Prostate gland (tissue), 2 donors: ENCODE data around the gene DDTL. TPM values are rescaled to one million over a fixed set of nuclear protein-coding genes. Genes with fewer than 3 reads are reported as not detected.
"Not testable (repeated sequence)": the region's sequence is repeated elsewhere in the genome, so short reads cannot be mapped to it uniquely, and the experiment has no call there.

Experiments
- DNase-seq: peaks from one replicate; pipeline ENCODE4 v3.0.0-alpha.2; 2019; ENCODE audit warnings: low spot score
- H3K27ac ChIP-seq, 2 donors: fragments of 200-600 bp; sonication (generic); 2 replicates each; pipeline ENCODE4 v1.5.1; 2017 to 2019
- H3K27me3 ChIP-seq: fragments of 200-600 bp; sonication (generic); replicated peaks from 2 replicates; pipeline ENCODE4 v1.5.1; 2019; ENCODE audit not compliant: insufficient read depth
- H3K36me3 ChIP-seq, 2 donors: fragments of 200-600 bp; sonication (generic); 1 replicate in 1 of 2; 2 replicates in 1 of 2; pipeline versions ENCODE4 v1.5.1 to v1.8.1; 2017 to 2019
- H3K4me1 ChIP-seq: fragments of 200-600 bp; sonication (generic); replicated peaks from 2 replicates; pipeline ENCODE4 v1.5.1; 2019
- H3K4me3 ChIP-seq, 2 donors: fragments of 200-600 bp; sonication (generic); 2 replicates each; pipeline ENCODE4 v1.5.1; 2017 to 2019
- H3K9me3 ChIP-seq: fragments of 200-600 bp; sonication (generic); 2 replicates; pipeline ENCODE4 v1.5.1; 2017
- POLR2A ChIP-seq: fragments of 450-650 bp; IDR thresholded peaks from one replicate; pipeline ENCODE4 v1.6.1; 2016; ENCODE audit warnings: antibody characterized with exemption, mild to moderate bottlenecking
- POLR2AphosphoS5 ChIP-seq: sonication (generic); formaldehyde crosslinking; IDR thresholded peaks from one replicate; pipeline ENCODE4 v1.6.1; 2017; ENCODE audit warnings: antibody characterized with exemption
- WGBS: methylation state at CpG from one replicate; pipeline ENCODE4 v1.1.5; 2018; 5-methylcytosine and 5-hydroxymethylcytosine counted together
- intact Hi-C: fragments of 100-400 bp; cut with DNase I; formaldehyde crosslinking; loops from one replicate; pipeline ENCODE4 v1.14.2; 2022
- total RNA-seq, 2 donors: library from RNA; depleted of rRNA; stranded (reverse); fragments of >200 nt; gene quantifications; one replicate each; pipeline ENCODE4 v1.1.0, GENCODE V29; 2016
- TF ChIP-seq, protein P1 (sequence below), 4 experiments: fragments of 200-600 bp in 2 of 4; fragments of 450-650 bp in 2 of 4; sonication (generic) in 2 of 4; IDR thresholded peaks; 1 replicate in 3 of 4; 2 replicates in 1 of 4; pipeline ENCODE4 v1.5.1; 2016 to 2019; ENCODE audit warnings: antibody characterized with exemption in 4 of 4, mild to moderate bottlenecking in 2 of 4, moderate library complexity in 2 of 4

DDTL gene
- total RNA-seq, 2 donors from 2014 or later = 2.2 TPM; not detected in 1

DNA sequence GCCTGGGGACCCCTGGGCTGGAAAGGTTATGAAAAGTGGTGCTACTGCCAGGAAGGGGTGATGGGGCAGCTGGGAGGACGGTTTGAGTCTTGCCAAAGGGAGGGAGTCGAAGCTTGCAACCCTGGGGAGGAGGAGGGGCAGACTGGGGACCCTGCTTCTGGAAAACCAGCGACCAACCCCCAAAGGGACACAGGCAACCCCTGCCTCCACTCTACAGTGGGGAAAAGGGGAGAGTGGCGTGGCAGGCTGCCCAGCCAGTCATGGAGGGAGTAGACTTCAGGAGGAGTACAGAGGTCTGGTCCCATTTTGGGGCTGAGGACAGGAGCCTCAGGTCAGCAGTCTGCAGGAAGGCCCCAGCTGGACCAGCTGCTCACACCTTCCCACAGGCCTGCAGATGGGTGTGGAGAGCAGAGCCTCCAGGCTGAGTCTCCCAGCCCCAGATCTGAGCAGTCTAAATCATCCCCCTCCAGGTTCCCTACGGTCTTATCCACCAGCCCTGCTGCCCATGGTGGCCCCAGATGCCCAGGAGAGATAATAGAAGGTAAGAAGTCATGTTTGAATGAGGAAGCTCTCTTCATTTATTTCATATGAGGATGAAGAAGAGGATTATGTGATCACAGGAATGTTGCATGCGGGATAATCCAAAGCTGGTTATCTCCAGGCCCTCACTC lies 4.3 kb downstream of the DDTL start:
- TF ChIP-seq POLR2A (no peak), POLR2AphosphoS5 (no peak)
- TF ChIP-seq, protein P1, sequence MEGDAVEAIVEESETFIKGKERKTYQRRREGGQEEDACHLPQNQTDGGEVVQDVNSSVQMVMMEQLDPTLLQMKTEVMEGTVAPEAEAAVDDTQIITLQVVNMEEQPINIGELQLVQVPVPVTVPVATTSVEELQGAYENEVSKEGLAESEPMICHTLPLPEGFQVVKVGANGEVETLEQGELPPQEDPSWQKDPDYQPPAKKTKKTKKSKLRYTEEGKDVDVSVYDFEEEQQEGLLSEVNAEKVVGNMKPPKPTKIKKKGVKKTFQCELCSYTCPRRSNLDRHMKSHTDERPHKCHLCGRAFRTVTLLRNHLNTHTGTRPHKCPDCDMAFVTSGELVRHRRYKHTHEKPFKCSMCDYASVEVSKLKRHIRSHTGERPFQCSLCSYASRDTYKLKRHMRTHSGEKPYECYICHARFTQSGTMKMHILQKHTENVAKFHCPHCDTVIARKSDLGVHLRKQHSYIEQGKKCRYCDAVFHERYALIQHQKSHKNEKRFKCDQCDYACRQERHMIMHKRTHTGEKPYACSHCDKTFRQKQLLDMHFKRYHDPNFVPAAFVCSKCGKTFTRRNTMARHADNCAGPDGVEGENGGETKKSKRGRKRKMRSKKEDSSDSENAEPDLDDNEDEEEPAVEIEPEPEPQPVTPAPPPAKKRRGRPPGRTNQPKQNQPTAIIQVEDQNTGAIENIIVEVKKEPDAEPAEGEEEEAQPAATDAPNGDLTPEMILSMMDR (IDR thresholded peaks at IDR 0.05) = no peak
- no peak for DNase-seq
- intact Hi-C loops = loop anchor here (5.0 kb wide), 1 partner anchor 44 kb away; no protein-coding TSS in a partner anchor

DNA sequence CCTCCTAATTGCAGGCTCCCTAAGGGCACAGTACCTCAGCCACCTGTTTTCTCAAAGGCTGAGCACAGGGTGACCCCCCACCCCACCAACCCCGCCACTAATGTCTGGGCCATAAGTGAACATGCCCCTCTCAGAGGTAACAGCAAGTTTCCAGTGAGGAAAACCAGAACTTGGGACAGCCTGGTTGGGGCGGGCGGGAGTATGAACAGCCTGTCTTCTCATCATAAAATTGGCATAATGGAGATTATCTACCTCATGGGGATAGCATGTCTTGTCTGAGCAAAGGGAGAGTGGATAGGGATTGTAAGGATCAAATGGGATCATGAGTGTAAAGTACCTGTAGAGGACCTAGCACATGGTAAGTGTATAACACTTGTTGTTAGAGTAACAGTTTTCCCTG lies 5.2 kb downstream of the DDTL start:
- H3K27ac ChIP-seq, H3K27me3 ChIP-seq, H3K9me3 ChIP-seq, H3K4me3 ChIP-seq, H3K4me1 ChIP-seq, H3K36me3 ChIP-seq, DNase-seq: not testable (repeated sequence)
- WGBS = 92% methylated on average over 3 of the region's 3 CpGs
- intact Hi-C loops = loop anchor here (5.0 kb wide), 1 partner anchor 45 kb away; no protein-coding TSS in a partner anchor

More for the DNA sequence above, 4.3 kb downstream of the DDTL start:
- no peaks in the 10 kb centered on the region for H3K4me1 ChIP-seq
- no peaks in the 10 kb centered on the region for H3K9me3 ChIP-seq
- no peak overlapping the region for H3K27ac ChIP-seq
- H3K27me3 ChIP-seq = no peaks in the 10 kb centered on the region
- H3K36me3 ChIP-seq = no peaks in the 10 kb centered on the region
- 62% methylated on average over 6 of the region's 6 CpGs for WGBS
- no peak overlapping the region for H3K4me3 ChIP-seq

DNA sequence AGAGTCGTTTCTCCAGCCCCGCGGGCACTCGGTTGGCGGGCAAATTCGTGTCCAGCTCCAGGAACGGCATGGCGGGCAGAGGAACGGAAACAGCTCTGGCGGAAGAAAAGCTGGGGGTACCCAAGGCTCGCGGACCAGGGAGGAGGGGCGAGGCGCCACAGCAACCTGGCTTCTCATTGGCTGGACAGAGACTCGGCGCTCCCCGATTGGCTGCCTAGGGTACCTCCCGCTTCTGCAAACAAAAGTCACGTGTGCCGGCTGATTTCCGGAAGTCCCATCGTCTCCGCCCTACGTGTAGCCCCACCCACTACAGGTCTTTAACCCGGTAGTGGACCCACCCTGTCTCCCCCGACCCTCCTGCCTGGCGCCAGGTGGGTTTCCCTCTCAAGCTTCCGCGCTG lies 7.7 kb downstream of the DDTL start, which contains the start of gene DDT:
Gene DDT (minus strand): TSS at position 97 of the 400 bp plus-strand sequence. CDS start 27 bp downstream, at position 70.
- H3K9me3 ChIP-seq, H3K36me3 ChIP-seq, DNase-seq, H3K27me3 ChIP-seq, H3K27ac ChIP-seq, H3K4me1 ChIP-seq, H3K4me3 ChIP-seq: not testable (repeated sequence)
- intact Hi-C loops = loop anchor here (5.0 kb wide), 1 partner anchor 47 kb away; no protein-coding TSS in a partner anchor
- WGBS = no CpG with 5 or more reads among the region's 29 CpGs

DNA sequence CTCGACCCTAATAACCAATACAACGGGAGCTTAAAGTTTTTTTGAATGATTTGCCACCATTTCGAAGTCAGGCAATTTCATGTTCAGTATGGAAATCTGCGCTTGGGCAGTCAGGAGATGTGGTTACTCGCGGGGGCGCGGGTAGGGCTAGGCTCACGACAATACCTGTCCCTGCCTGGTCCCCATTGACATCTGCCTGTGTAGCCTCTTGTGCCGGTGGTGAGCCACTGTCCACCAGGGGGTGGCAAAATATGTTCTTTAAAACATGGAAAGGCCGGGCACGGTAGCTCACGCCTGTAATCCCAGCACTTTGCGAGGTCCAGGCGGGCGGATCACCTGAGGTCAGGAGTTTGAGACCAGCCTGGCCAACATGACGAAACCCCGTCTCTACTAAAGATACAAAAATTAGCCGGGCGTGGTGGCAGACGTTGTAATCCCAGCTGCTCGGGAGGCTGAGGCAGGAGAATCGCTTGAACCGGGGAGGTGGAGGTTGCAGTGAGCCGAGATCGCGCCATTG lies 8.2 kb downstream of the DDTL start:
- 21% methylated on average over 8 of the region's 27 CpGs for WGBS
- not testable (repeated sequence) for H3K36me3 ChIP-seq, H3K27ac ChIP-seq, DNase-seq, H3K4me3 ChIP-seq, H3K27me3 ChIP-seq, H3K9me3 ChIP-seq, H3K4me1 ChIP-seq
- intact Hi-C loops = loop anchor here (5.0 kb wide), 1 partner anchor 48 kb away; no protein-coding TSS in a partner anchor

DNA sequence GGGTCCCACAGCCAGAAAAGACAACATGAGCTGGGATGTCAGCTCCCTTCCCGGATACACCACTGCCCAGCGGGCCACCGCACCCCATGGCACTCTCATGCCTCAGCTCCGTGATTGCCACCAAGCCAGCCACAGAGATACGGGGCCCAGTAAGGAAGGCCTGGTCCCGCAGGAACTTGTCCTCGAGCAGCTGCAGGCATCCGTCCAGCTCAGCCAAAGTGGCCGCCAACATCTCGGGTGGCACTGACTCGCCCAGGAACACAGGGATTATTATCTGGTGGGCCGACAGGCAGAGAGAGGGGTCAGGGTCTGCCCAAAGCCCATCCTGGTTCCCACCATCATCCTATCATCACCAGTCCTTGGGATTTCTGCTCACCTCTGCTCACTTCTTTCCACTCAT lies 10.6 kb downstream of the DDTL start:
- H3K27me3 ChIP-seq, DNase-seq, H3K9me3 ChIP-seq, H3K4me3 ChIP-seq, H3K4me1 ChIP-seq, H3K36me3 ChIP-seq, intact Hi-C loops, H3K27ac ChIP-seq: not testable (repeated sequence)
- WGBS = no CpG with 5 or more reads among the region's 12 CpGs

DNA sequence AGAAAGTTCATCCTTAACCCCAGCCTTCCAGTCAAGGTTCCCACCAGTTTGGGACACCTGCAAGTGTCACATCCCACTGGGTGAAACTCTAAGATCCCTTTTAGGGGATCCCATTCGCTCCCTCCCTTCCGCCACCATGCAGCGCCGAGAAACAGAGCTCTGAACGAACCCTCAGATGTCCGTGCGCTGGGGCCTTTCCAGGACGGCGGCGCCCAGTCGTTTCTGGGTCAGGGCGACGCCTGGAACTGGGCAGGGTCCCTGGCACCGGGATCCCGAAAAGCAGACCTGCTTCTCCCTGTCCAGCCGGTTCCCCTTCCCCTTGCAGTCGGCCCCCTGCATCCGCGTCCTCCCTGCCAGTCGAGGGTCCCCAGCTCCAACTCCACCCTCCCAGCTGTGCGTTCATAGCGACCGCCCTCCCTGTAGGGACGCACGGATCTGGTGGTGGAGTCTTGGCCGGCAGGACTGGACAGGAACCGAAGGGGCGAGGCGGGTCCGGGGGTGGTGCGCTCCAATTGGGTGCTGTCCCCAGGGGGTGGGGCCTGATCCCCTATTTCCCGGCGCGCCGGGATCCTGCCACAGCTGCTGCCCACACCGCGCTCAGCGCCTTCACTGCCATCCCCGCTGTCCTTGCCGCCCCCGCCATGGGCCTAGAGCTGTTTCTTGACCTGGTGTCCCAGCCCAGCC lies 13.0 kb downstream of the DDTL start, which contains the start of gene GSTT2:
Gene GSTT2 (plus strand): TSS at position 578 of the 684 bp plus-strand sequence.
- H3K36me3 ChIP-seq, intact Hi-C loops, H3K4me3 ChIP-seq, H3K4me1 ChIP-seq, H3K27ac ChIP-seq, DNase-seq, H3K27me3 ChIP-seq, H3K9me3 ChIP-seq: not testable (repeated sequence)
- WGBS = no CpG with 5 or more reads among the region's 41 CpGs

DNA sequence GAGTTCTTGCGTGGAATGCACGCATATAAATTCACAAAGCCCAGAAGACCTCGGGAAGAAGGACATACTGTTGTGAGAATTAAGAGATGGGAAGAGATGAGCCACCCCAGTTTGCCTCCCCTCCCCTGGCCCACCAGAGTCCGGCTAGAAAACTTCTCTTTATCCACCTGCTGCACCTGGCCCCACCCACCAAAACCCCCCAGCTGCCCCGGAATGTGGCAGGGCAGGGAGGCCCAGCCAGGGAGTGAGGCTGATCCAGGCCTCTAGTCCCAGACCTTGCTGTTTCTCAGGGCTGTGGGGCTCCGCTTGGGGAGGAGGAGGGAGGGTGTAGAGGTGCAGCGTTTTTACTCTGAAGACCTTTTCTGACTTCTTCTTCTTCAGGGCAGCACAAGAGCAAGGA lies 13.9 kb downstream of the DDTL start:
- H3K9me3 ChIP-seq, H3K36me3 ChIP-seq, H3K4me3 ChIP-seq, H3K27me3 ChIP-seq, intact Hi-C loops, H3K4me1 ChIP-seq, H3K27ac ChIP-seq, DNase-seq: not testable (repeated sequence)
- WGBS = no CpG with 5 or more reads among the region's 7 CpGs
